GM19468 (cell line): ENCODE data around the gene CCL14.
"Not testable (repeated sequence)": the region's sequence is repeated elsewhere in the genome, so short reads cannot be mapped to it uniquely, and the experiment has no call there.

ENCODE experiments used
- ATAC-seq: cut with Tn5 transposase; IDR thresholded peaks from one replicate; pipeline ENCODE4 v1.9.1; 2021; ENCODE audit warnings: mild to moderate bottlenecking, moderate library complexity, moderate number of reproducible peaks; ENCODE audit not compliant: unreplicated experiment; ENCODE audit errors: extremely low read depth

The CCL14 gene

GRCh38 chr17:35995346-35995745, 8.8 kb upstream of the CCL14 start:
- ATAC-seq, result not testable (repeated sequence)

GRCh38 chr17:35991075-35991474, 4.5 kb upstream of the CCL14 start:
- ATAC-seq, result no peak

- ATAC-seq, result no peak
Measured at GRCh38 chr17:35988164-35988563, 1.6 kb upstream of the CCL14 start.

DNA sequence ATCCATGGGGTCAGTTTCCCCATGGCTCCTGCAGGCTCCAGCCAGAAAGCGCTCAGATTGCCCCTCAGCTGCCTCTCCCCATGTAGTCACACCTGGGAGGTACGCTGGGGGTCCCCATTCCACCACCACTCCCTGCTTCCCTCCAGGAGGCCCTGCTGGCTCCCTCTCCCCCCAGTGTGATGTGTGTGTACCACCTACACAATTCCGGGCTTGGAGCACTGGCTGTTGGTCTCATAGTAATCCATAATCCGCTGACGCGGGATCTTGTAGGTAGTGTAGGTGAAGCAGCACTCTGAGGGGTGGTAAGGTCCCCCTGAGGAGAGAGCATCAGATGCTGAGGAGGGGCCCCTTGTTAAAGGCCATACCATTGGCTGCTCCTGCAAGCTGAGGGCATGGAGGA, 2.4 kb downstream of the CCL14 start:
- ATAC-seq, result no peak

- no peak for ATAC-seq
Measured at GRCh38 chr17:35982409-35983191, 3.9 kb downstream of the CCL14 start.

DNA sequence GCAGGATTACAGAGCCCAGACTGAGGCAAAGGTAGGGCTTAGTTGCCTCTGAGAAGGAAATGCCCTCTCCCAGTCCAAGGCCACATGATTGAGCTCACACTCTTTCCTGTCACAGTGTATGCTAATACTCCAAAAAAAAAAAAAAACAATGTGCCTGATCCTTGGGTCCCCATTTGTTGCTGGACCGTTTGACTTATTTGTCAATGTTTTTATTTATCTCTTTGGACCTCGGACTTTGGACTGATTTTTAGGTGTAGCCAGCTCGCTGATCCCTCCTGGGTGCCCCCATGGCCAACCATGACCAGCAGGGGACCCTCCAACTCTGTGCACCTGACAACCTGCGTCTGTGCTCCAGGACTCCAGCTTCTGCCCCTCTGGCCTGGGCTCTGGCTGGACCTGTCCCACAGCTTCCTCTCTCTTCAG, 4.6 kb downstream of the CCL14 start:
- no peak for ATAC-seq

GRCh38 chr17:35981246-35981645, 5.3 kb downstream of the CCL14 start, which contains the start of gene CCL16:
Gene CCL16, minus strand, starts transcription at chr17:35981497. Its CDS starts 77 bp downstream, at chr17:35981420.
- ATAC-seq, result no peak

DNA sequence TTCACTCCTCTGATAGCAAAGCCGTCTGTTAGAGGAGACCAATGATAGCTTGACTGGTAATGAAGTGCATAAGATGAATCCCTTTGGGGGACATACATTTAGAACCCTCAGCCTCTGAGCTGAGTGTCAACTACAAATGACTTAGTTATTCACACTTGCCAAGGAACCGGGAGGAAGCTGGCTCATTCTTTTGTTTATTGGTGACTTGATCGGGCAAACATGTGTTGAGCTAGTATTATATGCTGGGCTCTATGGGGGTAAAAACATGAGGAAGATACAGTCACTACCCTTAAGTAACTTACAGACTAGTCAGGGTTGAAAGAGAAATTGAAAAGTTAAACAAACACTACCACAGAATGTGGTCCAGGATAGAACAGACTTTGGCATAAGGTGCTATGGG, 8.2 kb downstream of the CCL14 start:
- ATAC-seq, result no peak

- ATAC-seq, result no peak
Measured at GRCh38 chr17:35977509-35977908, 9.0 kb downstream of the CCL14 start.

GRCh38 chr17:35973333-35974260, 12.9 kb downstream of the CCL14 start:
- ATAC-seq, result no peak

DNA sequence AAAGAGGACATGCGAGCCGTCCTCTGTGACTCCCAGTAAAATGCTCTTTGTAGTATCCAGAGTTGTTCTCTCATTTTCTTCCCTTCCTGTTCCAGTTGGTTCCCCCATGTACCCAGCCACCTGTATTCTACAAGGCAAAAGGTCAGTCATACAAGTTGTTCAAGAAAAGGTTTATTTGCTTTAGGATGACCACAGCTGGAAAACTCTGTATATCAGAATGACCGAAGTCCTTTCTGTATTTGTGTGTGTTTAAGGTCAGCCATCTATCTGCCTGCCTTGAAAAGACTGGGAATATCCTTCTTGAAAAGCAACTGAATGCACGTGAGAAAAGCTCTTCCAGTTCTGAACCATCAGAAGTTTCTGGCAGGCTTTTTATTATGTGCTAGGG, 13.6 kb downstream of the CCL14 start:
- no peak for ATAC-seq

GRCh38 chr17:35972535-35972934, 14.0 kb downstream of the CCL14 start:
- no peak for ATAC-seq

DNA sequence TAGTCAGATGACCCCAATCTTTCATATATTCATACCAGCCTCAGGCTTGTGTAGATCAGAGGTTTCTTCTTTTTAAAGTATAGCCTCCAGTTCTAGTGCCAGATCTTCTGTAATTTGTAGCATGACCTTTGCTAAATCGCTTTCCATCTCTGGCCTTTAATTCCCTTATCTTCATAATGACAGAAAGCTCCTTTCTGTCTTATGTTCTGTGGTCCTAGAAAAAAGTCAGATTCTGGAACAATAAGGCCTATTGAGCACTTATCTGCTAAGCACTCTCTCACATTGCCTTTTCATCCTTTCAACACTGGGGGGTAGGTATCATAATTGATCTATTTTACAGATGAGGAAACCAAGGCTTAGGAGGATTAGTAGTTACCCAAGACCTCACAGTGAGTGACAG, 14.5 kb downstream of the CCL14 start:
- no peak for ATAC-seq

DNA sequence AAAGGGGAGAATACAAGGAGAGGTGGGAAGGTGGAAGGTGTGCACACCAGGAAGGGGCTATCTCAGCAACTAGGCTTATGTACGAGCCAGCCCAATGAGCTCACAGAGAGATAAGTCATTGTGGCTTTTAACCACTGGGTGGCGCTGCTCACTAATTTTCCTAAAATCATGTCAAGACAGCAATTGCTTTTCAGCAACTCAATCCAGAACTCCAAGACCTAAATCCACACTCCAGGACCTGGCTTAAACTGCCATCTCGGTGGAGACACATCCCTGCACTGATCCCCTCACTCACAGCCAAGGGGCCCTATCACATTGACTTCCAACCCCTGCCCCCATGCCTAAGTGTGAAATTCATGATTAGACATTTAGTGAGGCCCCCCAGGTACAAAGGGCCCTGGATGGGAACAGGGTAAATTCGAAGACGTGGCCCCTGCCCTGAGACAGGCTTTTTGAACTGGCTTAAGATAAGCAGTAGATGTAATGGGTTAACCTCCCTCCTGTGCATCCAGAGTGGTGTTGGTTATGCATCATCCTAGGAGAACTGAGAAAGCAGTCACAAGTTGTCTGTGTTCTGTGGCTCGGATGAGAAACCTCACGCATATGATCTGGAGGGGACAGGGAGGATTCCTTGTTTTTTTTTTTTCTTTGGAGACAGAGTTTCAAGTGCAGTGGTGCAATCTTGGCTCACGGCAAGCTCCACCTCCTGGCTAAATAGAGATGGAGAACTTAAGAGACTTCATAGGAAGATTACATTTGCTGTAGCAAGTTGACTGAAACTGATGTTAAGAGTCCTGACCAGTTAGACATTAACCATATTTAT, 16.8 kb downstream of the CCL14 start:
- ATAC-seq, result no peak

DNA sequence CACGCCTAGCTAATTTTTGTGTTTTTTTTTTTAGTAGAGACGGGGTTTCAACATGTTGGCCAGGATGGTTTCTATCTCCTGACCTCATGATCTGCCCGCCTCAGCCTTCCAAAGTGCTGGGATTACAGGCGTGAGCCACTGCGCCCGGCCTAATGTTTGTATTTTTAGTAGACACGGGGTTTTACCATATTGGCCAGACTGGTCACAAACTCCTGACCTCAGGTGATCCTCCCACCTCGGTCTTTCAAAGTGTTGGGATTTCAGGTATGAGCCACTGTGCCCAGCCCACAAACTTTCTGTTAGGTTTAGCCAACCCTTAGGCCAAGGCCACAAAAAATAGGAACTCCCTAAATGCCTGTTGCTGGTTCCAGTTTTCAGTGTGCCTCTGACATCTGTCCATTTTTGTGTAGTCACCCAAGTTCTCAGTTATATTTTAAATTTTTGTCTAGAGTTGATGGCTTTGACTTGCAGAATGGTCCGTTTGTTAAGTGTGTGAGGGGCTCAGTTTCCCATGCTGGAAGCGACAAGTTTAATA, 17.9 kb downstream of the CCL14 start:
- ATAC-seq, result no peak

DNA sequence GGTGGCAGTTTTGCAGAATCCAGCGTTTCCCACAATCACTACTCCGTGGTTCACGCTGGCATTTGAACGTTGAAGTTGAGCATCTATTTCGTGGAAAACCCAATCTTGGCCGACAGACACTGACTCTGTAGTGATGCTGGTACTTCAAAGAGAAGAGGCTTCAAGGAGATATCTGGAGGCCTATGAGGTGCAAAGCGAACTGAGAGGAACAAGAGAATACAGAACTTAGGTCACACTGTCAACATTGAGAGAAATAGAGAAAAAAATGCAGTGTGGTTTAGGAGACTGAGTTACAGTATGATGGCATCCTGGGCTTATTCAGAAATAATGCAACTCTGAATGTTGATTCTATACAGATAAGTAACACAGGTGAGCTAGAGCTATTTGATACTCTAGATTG, 21.3 kb downstream of the CCL14 start:
- no peak for ATAC-seq

- ATAC-seq, result no peak
Measured at GRCh38 chr17:35963663-35964062, 22.9 kb downstream of the CCL14 start.

DNA sequence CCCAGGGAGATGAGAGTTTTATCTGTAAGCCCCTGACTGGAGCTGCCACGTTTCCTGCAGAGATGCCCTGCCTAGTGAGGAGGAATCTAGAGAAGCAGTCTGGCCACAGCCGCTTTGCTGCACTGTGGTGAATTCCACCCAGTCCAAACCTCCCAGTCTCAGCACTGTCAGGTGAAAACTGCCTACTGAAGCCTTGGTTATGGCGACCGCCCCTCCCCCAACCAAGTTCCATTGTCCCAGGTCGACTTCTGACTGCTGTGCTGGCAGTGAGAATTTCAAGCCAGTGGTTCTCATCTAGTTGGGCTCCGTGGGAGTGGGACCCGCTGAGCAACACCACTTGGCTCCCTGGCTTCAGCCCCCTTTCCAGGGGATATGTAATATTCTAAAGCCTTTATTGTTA, 32.8 kb downstream of the CCL14 start:
- ATAC-seq, result no peak

DNA sequence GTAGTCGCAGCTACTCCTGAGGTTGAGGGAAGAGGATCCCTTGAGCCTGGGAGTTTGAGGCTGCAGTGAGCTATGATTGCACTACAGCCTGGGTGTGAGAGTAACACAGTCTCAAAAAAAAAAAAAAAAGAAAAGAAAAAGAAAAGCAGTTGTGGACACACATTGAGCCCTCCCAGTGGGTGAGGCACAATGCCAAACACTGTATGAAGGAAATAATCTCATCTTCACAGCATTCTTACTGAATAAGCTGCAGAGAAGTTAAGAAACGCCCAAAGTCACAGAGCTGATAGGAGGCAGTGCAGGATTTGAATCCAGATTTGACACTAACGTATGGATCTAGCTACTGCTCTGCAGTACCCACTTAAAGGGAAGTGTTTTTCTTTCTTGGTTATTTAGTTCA, 37.1 kb downstream of the CCL14 start:
- ATAC-seq, result no peak

- no peak for ATAC-seq
Measured at GRCh38 chr17:35948092-35948491, 38.4 kb downstream of the CCL14 start.
